ENCODE measurements around the gene FAM163B. TPM values are rescaled to one million over a fixed set of nuclear protein-coding genes. Genes with fewer than 3 reads are reported as not detected.
A peak's percentile ranks its signal among the peaks of the same experiment; 100 is the strongest.

FAM163B gene
- polyA plus RNA-seq, 1 donor = 0.09 TPM

DNA sequence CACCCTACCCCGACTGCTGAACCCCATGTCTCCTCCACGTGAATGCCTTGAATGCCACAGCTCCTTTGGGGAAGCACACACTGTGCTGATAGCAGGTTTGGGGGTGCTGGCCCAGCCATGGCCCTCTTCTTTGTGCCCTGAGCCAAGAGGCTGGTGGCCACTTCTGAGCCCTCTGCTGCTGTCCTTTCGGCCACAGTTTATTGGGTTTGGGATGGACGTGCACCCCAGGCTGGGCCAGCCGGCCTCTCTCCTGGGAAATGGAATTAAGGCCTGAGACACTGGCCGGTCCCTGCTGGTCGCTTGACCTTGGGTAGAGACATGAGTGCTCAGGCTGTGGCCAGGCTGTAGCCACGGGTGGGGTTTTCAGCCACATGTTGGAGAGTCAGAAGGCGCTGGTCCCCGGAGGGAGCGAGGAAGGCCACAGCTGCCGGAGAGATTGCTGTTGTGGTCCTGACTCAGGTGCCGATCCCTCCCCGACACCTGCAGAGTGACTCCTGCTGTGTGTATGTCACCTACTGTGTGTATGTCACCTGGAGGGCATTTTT, 26.6 kb downstream of the FAM163B start:
- H3K4me3 ChIP-seq (ENCODE audit: low read length) = no peak overlapping the region
- no peaks in the 10 kb centered on the region for H3K36me3 ChIP-seq (ENCODE audit: control insufficient read depth, insufficient read depth, low read length)
- peaks cover 44% of the 10 kb centered on the region for H3K27me3 ChIP-seq (ENCODE audit: control insufficient read depth, insufficient read depth, low read length)
- no peak overlapping the region for H3K27ac ChIP-seq (ENCODE audit: low read length)
- WGBS (ENCODE audit: insufficient coverage, low lambda C conversion rate) = no CpG with 5 or more reads among the region's 14 CpGs
- H3K9me3 ChIP-seq (ENCODE audit: control insufficient read depth, low read depth, low read length) = no peaks in the 10 kb centered on the region
- DNase-seq = no peak
- H3K4me1 ChIP-seq (ENCODE audit: control insufficient read depth, insufficient read depth, low read length) = peaks cover 17% of the 10 kb centered on the region

DNA sequence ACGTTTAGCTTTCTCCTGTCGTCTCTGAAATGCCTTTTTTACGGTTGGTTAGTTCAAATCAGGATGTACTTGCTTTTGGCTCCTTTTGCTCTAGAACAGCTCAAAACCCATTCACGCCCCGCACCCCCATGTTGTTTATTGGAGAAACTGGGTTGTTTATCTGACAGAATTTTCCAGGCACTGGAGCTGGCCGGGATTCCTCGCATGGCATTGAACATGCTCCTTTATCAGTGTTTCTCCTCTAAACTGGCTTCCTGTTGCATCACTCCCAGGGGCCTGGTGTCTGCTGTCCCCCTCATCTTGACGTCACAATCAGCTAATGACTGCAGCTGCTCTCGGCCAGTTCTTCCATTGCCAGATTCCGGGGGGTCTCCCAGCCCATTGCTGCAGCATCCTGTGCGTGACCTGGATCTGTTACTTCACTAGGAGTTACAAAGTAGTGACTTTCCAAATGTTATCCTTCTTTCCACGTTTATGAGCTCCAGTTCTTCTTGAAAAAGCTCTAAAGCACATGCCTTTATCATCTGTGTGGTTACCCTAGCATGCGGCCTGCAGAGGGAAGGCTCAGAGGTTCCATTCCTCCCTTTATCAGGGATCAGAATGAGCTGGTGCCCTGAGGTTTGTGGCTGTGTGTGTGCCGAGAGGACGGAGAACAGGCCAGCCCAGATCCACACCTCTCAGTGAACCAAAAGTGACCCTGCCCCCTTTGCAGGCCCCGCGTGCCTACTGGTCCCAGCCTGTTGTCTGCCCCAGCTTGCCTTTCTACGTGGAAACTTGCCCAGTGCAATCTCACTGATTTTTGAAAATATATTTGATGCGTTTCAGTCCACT, 27.5 kb downstream of the FAM163B start:
- Histone ChIP-seq H3K36me3 (ENCODE audit: control insufficient read depth, insufficient read depth, low read length) (no peaks in the 10 kb centered on the region), H3K9me3 (ENCODE audit: control insufficient read depth, low read depth, low read length) (no peaks in the 10 kb centered on the region), H3K27me3 (ENCODE audit: control insufficient read depth, insufficient read depth, low read length) (peaks cover 41% of the 10 kb centered on the region), H3K4me3 (ENCODE audit: low read length) (no peak overlapping the region), H3K4me1 (ENCODE audit: control insufficient read depth, insufficient read depth, low read length) (peaks cover 17% of the 10 kb centered on the region), H3K27ac (ENCODE audit: low read length) (no peak overlapping the region)
- WGBS (ENCODE audit: insufficient coverage, low lambda C conversion rate) = 95% methylated on average over 3 of the region's 19 CpGs
- DNase-seq = peak in 1 of 2 donors; percentile 38

DNA sequence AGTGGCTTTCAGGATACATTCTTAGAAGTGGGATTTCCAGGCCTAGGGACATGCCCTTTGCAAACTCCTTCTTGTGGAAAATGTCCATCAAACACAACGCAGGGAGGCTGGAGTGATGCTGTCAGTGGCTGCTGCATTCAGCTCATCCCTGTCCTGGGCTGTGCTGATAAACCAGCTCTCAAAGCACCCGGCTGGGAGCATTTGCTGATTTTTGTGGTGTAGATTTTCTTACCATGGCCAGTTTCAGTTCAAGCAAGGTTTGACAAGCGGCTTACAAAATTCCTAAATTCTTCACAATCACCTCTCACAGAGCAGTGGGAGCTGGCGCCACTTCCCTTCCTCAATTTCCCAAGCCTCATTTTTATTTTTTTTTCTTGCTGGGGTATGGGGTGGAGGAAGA, 28.2 kb downstream of the FAM163B start:
- Histone ChIP-seq H3K27ac (ENCODE audit: low read length) (no peak overlapping the region), H3K4me3 (ENCODE audit: low read length) (no peak overlapping the region), H3K4me1 (ENCODE audit: control insufficient read depth, insufficient read depth, low read length) (peaks cover 15% of the 10 kb centered on the region), H3K36me3 (ENCODE audit: control insufficient read depth, insufficient read depth, low read length) (no peaks in the 10 kb centered on the region), H3K9me3 (ENCODE audit: control insufficient read depth, low read depth, low read length) (no peaks in the 10 kb centered on the region), H3K27me3 (ENCODE audit: control insufficient read depth, insufficient read depth, low read length) (peaks cover 38% of the 10 kb centered on the region)
- no CpG with 5 or more reads among the region's 4 CpGs for WGBS (ENCODE audit: insufficient coverage, low lambda C conversion rate)
- DNase-seq = no peak

DNA sequence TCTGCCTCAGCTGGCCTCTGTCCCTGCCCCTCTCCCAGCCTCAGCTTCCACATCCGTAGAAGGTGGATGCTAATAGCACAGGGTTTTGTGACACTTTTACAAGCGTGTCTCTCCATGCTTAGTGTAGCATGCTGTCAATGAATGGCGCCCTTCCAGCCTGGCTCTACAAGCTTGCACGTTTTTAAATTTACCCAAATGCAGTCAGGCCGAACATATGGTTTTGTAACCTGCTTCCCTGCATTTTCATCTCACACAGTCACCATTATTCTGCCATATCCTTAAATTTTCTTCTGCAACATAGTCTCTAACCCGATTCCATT, 28.8 kb downstream of the FAM163B start:
- DNase-seq = no peak
- no peaks in the 10 kb centered on the region for H3K9me3 ChIP-seq (ENCODE audit: control insufficient read depth, low read depth, low read length)
- 88% methylated on average over 3 of the region's 6 CpGs for WGBS (ENCODE audit: insufficient coverage, low lambda C conversion rate)
- peaks cover 31% of the 10 kb centered on the region for H3K27me3 ChIP-seq (ENCODE audit: control insufficient read depth, insufficient read depth, low read length)
- peaks cover 11% of the 10 kb centered on the region for H3K4me1 ChIP-seq (ENCODE audit: control insufficient read depth, insufficient read depth, low read length)
- H3K27ac ChIP-seq (ENCODE audit: low read length) = no peak overlapping the region
- H3K36me3 ChIP-seq (ENCODE audit: control insufficient read depth, insufficient read depth, low read length) = no peaks in the 10 kb centered on the region
- H3K4me3 ChIP-seq (ENCODE audit: low read length) = no peak overlapping the region

DNA sequence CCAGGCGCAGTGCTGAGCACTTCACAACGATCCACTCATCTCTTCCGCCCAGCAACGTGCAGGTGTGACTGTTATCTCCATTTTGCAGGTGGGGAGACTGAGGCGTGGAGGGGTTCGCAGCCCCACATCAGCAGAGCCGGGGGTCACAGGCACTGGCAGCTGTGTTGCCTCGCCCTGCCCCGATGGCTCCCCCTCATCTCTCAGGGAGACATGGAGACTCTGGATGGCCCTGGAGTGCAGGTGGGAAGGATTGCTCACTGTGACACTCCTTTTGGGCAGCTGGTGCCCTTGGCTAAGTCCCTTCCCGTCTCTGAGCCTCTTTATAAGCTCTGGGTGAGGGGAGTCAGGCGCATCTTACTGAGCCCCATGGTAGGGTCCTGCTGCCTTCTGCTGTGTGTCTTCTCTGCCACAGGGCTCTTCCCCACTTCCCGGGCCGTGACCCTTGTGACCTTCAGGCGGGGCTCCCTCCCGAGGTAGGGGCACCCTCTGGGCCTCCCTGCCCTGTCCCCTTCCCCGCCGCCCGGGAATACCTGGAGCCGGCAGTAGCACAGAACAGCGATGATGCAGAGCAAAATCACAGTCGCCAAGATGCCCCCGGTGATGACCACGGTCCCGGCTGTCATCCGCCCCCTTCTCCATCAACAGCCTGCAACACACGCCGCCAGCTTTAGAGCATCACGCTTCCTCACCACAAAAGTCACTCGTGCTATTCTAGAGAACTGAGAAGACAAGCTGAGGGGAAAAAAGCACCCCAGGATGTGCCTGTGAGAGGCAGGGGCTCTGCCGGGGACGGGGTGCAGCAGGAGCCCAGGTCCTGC, 29.4 kb downstream of the FAM163B start:
- Histone ChIP-seq H3K36me3 (ENCODE audit: control insufficient read depth, insufficient read depth, low read length) (no peaks in the 10 kb centered on the region), H3K27me3 (ENCODE audit: control insufficient read depth, insufficient read depth, low read length) (peaks cover 26% of the 10 kb centered on the region), H3K27ac (ENCODE audit: low read length) (no peak overlapping the region), H3K9me3 (ENCODE audit: control insufficient read depth, low read depth, low read length) (no peaks in the 10 kb centered on the region), H3K4me1 (ENCODE audit: control insufficient read depth, insufficient read depth, low read length) (peaks cover 8% of the 10 kb centered on the region), H3K4me3 (ENCODE audit: low read length) (no peak overlapping the region)
- no CpG with 5 or more reads among the region's 31 CpGs for WGBS (ENCODE audit: insufficient coverage, low lambda C conversion rate)
- DNase-seq = no peak

DNA sequence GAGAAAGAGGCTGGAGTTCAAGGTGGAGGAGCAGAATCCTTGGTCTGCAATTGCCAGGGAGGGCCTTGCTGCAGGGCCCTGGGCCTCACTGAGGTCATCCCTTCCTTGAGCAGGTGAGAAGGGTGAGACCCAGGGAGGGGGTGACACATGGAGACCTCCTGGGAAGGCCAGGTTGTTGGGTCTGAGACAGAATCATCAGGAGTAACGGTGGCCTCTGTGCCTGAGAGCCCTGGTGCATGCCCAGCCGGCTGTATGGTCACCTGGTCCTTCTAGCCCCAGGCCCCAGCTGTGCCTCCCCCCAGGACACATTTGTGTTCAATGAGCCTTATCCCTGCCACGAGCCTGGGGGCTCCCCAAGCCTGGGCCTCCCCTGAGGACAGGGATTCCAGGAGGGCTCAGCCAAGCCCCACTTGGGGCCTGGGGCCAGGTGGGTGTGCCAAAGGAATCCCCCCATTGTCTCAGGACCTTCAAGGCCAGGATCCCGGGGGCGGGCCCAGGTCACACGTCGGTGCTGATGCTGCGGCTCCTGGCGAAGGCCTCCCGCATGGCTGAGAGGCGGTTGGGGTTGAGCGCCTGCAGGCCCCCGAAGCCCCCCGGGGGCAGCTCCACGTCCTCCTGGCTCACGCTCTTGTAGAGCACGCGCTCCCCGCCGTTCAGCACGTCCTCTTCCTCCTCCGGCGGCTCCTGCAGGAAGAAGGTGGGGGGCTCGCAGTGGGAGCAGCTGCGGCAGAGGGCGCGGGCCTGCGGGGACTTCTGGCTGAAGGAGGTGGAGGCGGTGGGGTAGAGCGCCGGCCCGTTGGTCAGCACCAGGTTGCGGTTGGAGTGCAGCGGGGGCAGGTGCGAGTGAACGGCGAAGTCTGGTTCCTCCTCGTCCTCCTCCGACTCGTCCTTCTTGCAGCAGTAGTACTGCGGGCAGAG, 30.4 kb downstream of the FAM163B start:
- no peak for DNase-seq

DNA sequence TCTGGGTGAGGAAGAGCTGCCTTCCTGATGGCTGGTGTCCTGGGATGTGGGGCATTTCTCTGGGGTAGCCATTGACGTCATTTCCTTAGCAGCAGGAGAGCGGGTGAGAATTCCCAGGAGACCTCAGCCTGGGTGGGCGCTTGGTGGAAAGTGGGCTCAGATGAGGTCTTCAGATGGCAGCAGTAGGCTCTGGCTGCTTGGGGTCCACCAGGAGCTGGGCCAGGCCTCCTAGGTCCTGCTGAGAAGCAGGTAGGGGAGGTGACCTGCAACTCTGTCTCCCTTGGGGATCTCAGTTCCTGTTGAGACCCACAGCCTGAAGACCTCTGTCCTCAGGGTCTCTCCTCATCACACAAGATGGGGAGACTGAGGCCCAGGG, 31.5 kb downstream of the FAM163B start:
- Histone ChIP-seq H3K27ac (ENCODE audit: low read length) (no peak overlapping the region), H3K4me1 (ENCODE audit: control insufficient read depth, insufficient read depth, low read length) (no peaks in the 10 kb centered on the region), H3K4me3 (ENCODE audit: low read length) (no peak overlapping the region), H3K27me3 (ENCODE audit: control insufficient read depth, insufficient read depth, low read length) (peaks cover 22% of the 10 kb centered on the region), H3K9me3 (ENCODE audit: control insufficient read depth, low read depth, low read length) (no peaks in the 10 kb centered on the region), H3K36me3 (ENCODE audit: control insufficient read depth, insufficient read depth, low read length) (no peaks in the 10 kb centered on the region)
- DNase-seq = no peak
- WGBS (ENCODE audit: insufficient coverage, low lambda C conversion rate) = no CpG with 5 or more reads among the region's 3 CpGs

More for the DNA sequence above, 30.4 kb downstream of the FAM163B start:
- H3K9me3 ChIP-seq (ENCODE audit: control insufficient read depth, low read depth, low read length) = no peaks in the 10 kb centered on the region
- no CpG with 5 or more reads among the region's 41 CpGs for WGBS (ENCODE audit: insufficient coverage, low lambda C conversion rate)
- H3K4me1 ChIP-seq (ENCODE audit: control insufficient read depth, insufficient read depth, low read length) = no peaks in the 10 kb centered on the region
- H3K27ac ChIP-seq (ENCODE audit: low read length) = no peak overlapping the region
- H3K4me3 ChIP-seq (ENCODE audit: low read length) = no peak overlapping the region
- H3K27me3 ChIP-seq (ENCODE audit: control insufficient read depth, insufficient read depth, low read length) = peaks cover 22% of the 10 kb centered on the region
- H3K36me3 ChIP-seq (ENCODE audit: control insufficient read depth, insufficient read depth, low read length) = no peaks in the 10 kb centered on the region

DNA sequence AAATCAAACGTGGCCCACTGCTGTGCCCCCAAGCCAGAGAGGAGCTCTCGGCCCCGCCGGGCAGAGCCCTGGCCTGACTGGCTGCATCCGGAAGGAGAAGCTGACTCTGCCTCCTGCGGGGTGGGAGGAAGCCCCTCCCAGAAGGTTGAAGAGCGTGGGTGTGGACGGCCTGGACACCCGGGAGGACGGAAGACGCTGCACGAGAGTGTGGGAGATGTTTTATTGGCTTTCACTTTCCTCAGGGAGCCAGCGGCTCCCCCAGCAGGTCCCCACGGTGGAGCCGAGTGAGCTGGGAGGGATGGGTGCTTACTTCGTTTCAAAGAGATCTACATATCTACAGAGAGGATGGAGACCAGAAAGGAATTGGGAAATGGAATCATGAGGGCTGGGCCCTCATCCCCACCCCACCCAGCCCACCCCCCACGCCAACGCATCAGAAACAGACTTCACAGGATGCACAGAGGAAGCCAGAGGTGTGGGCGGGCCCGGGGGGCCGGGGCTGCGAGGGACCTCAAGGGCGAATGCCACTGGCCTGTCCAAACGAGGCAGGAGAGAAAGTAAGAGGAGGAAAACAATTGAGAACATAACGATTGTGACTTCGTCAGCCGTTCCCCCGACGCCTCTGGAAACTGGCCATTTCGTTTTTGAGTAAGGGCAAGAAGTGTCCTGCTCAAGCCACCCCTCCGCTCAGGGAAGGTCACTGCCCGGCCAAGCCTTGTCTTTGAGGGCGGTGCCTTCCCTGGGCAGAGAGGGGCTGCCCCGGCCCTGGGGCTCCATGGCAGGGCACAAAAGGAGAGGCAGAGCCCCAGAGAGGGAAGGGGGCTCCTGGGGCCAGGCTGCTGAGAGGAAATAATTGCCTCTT, 32.1 kb downstream of the FAM163B start:
- Histone ChIP-seq H3K9me3 (ENCODE audit: control insufficient read depth, low read depth, low read length) (no peaks in the 10 kb centered on the region), H3K27ac (ENCODE audit: low read length) (no peak overlapping the region), H3K27me3 (ENCODE audit: control insufficient read depth, insufficient read depth, low read length) (peaks cover 22% of the 10 kb centered on the region), H3K4me3 (ENCODE audit: low read length) (no peak overlapping the region), H3K4me1 (ENCODE audit: control insufficient read depth, insufficient read depth, low read length) (no peaks in the 10 kb centered on the region), H3K36me3 (ENCODE audit: control insufficient read depth, insufficient read depth, low read length) (no peaks in the 10 kb centered on the region)
- DNase-seq = no peak
- WGBS (ENCODE audit: insufficient coverage, low lambda C conversion rate) = no CpG with 5 or more reads among the region's 34 CpGs

DNA sequence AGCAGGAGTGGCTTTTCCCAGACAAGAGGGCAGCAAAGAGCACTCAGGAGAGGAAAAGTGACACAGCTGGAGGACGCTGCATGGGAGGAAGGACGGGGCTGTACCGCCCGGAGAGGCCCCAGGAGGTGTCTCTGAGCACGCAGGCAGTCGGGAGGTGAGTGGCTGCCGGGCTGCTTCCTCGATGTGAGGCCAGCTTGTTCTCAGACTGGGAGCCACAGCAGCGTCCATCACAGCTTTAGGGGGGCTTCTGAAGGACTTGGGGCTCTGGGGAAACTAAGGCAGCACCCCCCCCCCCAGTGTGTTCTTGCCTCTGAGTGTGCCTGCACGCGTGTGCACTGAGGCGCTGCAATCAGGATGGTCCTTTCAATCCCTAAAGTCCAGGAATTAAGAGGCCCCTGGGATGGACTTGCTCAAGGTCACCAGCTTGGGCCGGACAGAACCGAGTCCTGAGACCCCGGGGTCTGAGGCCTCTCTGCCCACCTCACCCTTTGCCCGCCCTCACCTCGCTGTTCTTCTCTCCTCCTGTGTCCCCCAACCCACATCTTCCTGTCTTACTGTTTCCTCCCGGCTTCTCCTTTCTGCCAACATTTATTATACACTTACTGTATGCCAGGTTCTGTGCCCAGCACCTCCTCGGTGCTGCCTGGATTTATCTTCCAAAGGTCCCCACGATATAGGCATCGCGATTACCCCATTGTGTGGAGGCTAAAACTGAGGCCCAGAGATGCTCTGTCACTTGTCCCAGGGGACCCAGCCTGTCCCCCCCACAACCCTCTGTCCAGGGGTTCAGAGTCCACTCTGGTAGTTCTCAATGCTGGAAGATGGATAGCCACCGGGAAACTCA, 32.9 kb downstream of the FAM163B start:
- Histone ChIP-seq H3K4me3 (ENCODE audit: low read length) (no peak overlapping the region), H3K4me1 (ENCODE audit: control insufficient read depth, insufficient read depth, low read length) (no peaks in the 10 kb centered on the region), H3K27me3 (ENCODE audit: control insufficient read depth, insufficient read depth, low read length) (peaks cover 22% of the 10 kb centered on the region), H3K9me3 (ENCODE audit: control insufficient read depth, low read depth, low read length) (no peaks in the 10 kb centered on the region), H3K36me3 (ENCODE audit: control insufficient read depth, insufficient read depth, low read length) (no peaks in the 10 kb centered on the region), H3K27ac (ENCODE audit: low read length) (no peak overlapping the region)
- WGBS (ENCODE audit: insufficient coverage, low lambda C conversion rate) = 97% methylated on average over 3 of the region's 23 CpGs
- DNase-seq = no peak
